ENCODE data around the gene UNC5B. TPM values are rescaled to one million over a fixed set of nuclear protein-coding genes. Genes with fewer than 3 reads are reported as not detected.

The UNC5B gene
- total RNA-seq, 1 experiment from 2014 or later: 9.9 TPM

DNA sequence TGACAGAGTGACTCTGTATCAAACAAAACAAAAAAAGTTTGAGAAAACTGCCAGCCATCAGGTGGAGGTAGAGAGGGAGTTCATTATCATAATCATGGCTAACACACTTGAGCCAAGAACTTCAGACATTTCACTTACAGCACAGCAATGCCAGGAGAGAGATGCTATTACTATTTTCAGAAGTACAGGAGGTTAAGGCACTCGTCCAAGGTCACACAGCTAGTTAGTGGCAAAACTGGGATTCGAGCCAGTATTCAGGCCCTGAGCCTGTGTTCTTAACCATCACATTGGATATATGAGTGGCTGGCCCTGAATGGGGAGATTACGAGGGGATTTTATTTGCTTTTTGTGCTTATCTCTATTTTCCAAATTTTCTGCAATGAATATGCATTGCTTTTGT is 24.8 kb upstream of the UNC5B start:
- H3K4me1 ChIP-seq (ENCODE audit: insufficient read depth, low read length, poor library complexity, severe bottlenecking): no peaks in the 10 kb centered on the region
- POLR2A ChIA-PET (ENCODE audit: low non-redundant PET): no interaction called here
- TF ChIP-seq, protein P1, sequence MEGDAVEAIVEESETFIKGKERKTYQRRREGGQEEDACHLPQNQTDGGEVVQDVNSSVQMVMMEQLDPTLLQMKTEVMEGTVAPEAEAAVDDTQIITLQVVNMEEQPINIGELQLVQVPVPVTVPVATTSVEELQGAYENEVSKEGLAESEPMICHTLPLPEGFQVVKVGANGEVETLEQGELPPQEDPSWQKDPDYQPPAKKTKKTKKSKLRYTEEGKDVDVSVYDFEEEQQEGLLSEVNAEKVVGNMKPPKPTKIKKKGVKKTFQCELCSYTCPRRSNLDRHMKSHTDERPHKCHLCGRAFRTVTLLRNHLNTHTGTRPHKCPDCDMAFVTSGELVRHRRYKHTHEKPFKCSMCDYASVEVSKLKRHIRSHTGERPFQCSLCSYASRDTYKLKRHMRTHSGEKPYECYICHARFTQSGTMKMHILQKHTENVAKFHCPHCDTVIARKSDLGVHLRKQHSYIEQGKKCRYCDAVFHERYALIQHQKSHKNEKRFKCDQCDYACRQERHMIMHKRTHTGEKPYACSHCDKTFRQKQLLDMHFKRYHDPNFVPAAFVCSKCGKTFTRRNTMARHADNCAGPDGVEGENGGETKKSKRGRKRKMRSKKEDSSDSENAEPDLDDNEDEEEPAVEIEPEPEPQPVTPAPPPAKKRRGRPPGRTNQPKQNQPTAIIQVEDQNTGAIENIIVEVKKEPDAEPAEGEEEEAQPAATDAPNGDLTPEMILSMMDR (conservative IDR thresholded peaks at IDR 0.05; ENCODE audit: low read depth, low read length): no peak
- TF ChIP-seq EZH2 (IDR thresholded peaks at IDR 0.05; ENCODE audit: borderline replicate concordance, low read depth, low read length, poor library complexity, severe bottlenecking): no peak
- no peaks in the 10 kb centered on the region for H3K36me3 ChIP-seq (ENCODE audit: insufficient read depth, low read length, poor library complexity, severe bottlenecking)
- no peak overlapping the region for H3K4me3 ChIP-seq (ENCODE audit: low read depth, low read length, poor library complexity, severe bottlenecking)
- CTCF ChIA-PET: no interaction called here
- DNase-seq (ENCODE audit: low spot score): no peak
- no peaks in the 10 kb centered on the region for H3K9me3 ChIP-seq (ENCODE audit: low read depth, low read length, poor library complexity, severe bottlenecking)
- no peak overlapping the region for H3K27ac ChIP-seq (ENCODE audit: low read depth, low read length, poor library complexity, severe bottlenecking)
- H3K27me3 ChIP-seq (replicated peaks; ENCODE audit: insufficient read depth, low read depth, low read length, poor library complexity): no peaks in the 10 kb centered on the region
- no TSS peak for BruUV-seq (replicated peaks)
- intact Hi-C loops (cut with micrococcal nuclease; ENCODE audit: unreplicated experiment): no loop called here

DNA sequence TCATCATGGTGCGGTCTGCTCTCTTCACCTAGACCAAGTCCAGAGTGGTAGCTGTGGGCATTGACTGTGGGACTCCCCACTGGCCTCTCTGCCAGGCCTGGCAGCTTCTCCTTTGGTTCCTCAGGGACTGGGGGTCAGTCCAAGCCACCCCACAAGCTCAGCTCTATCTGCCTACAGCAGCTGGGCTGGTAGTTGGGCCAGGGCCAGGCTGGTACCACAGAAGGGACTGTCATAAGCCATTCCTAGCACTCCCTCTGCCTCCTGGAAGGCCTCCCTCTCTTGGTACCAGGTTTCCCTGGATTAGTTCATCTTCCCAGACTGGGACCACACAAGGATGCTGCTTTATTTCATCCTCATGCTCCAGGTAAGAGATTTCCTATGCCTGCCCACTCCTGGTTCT is 24.2 kb upstream of the UNC5B start:
- ChIA-PET CTCF (no interaction called here), POLR2A (ENCODE audit: low non-redundant PET) (no interaction called here)
- TF ChIP-seq, protein P1 (conservative IDR thresholded peaks at IDR 0.05; ENCODE audit: low read depth, low read length): no peak
- no peak for TF ChIP-seq EZH2 (IDR thresholded peaks at IDR 0.05; ENCODE audit: borderline replicate concordance, low read depth, low read length, poor library complexity, severe bottlenecking)

DNA sequence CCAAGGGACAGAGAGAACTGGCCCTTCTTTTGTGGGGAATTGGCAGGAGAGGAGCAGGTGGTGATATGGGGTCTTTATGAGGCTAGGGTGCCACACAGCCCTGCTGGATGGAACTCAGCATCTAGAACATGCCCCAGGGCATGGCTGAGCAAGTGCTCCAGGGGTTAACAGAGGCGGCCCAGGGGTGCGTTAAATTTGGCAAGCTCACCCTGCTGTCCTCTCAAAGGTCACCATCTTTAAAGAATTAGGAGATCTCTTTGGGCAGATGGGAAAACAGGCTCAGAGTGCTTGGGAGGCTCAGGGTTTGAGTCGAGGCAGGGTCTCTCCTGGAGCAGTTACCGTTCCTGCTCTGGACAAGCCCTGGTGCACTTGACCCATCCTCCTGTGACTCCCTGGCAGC is 21.4 kb upstream of the UNC5B start:
- CTCF ChIA-PET: no interaction called here
- no peak overlapping the region for H3K27ac ChIP-seq (ENCODE audit: low read depth, low read length, poor library complexity, severe bottlenecking)
- no TSS peak for BruUV-seq (replicated peaks)
- no peak overlapping the region for H3K4me3 ChIP-seq (ENCODE audit: low read depth, low read length, poor library complexity, severe bottlenecking)
- intact Hi-C loops (cut with micrococcal nuclease; ENCODE audit: unreplicated experiment): no loop called here
- no peaks in the 10 kb centered on the region for H3K27me3 ChIP-seq (replicated peaks; ENCODE audit: insufficient read depth, low read depth, low read length, poor library complexity)
- TF ChIP-seq, protein P1 (conservative IDR thresholded peaks at IDR 0.05; ENCODE audit: low read depth, low read length): no peak
- TF ChIP-seq EZH2 (IDR thresholded peaks at IDR 0.05; ENCODE audit: borderline replicate concordance, low read depth, low read length, poor library complexity, severe bottlenecking): no peak
- POLR2A ChIA-PET (ENCODE audit: low non-redundant PET): no interaction called here
- no peaks in the 10 kb centered on the region for H3K36me3 ChIP-seq (ENCODE audit: insufficient read depth, low read length, poor library complexity, severe bottlenecking)
- no peaks in the 10 kb centered on the region for H3K4me1 ChIP-seq (ENCODE audit: insufficient read depth, low read length, poor library complexity, severe bottlenecking)
- no peaks in the 10 kb centered on the region for H3K9me3 ChIP-seq (ENCODE audit: low read depth, low read length, poor library complexity, severe bottlenecking)
- DNase-seq (ENCODE audit: low spot score): no peak

More for the DNA sequence above, 24.2 kb upstream of the UNC5B start:
- no peak for DNase-seq (ENCODE audit: low spot score)
- no peaks in the 10 kb centered on the region for H3K27me3 ChIP-seq (replicated peaks; ENCODE audit: insufficient read depth, low read depth, low read length, poor library complexity)
- no peaks in the 10 kb centered on the region for H3K4me1 ChIP-seq (ENCODE audit: insufficient read depth, low read length, poor library complexity, severe bottlenecking)
- BruUV-seq (replicated peaks): no TSS peak
- no peak overlapping the region for H3K27ac ChIP-seq (ENCODE audit: low read depth, low read length, poor library complexity, severe bottlenecking)
- H3K9me3 ChIP-seq (ENCODE audit: low read depth, low read length, poor library complexity, severe bottlenecking): no peaks in the 10 kb centered on the region
- H3K36me3 ChIP-seq (ENCODE audit: insufficient read depth, low read length, poor library complexity, severe bottlenecking): no peaks in the 10 kb centered on the region
- H3K4me3 ChIP-seq (ENCODE audit: low read depth, low read length, poor library complexity, severe bottlenecking): no peak overlapping the region
- intact Hi-C loops (cut with micrococcal nuclease; ENCODE audit: unreplicated experiment): no loop called here

Data from A673 (cell line).